Stimulated activated CD8-positive, alpha-beta memory T cell treated with anti-CD3 and anti-CD28 coated beads, Interleukin-15, amount 100 ng/mL, for 24 hours (primary cell): ENCODE measurements around the gene KDM2B.

Source experiments
- DNase-seq: peaks from one replicate; pipeline ENCODE4 v3.0.0-alpha.2; 2020; ENCODE audit warnings: low read depth

KDM2B gene

DNA sequence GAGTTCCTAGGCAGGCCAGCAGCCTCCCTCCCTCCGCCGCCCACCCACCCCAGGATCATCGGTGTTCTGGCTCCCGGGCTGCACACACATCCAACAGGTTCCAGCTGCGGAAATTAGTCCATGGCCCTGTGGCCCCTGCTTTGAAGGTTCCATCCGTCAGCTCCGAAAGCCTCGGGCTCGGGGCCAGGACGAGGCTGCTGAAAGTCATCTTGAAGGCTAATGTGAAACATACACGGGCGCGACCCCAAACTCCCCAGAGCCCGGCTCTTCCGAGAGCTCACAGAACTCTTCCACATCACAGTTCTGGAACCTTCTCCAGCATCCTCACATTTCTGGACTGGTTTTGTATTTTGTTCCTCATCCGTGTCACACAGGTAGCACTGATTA is 19.8 kb downstream of the KDM2B start:
- DNase-seq = no peak

DNA sequence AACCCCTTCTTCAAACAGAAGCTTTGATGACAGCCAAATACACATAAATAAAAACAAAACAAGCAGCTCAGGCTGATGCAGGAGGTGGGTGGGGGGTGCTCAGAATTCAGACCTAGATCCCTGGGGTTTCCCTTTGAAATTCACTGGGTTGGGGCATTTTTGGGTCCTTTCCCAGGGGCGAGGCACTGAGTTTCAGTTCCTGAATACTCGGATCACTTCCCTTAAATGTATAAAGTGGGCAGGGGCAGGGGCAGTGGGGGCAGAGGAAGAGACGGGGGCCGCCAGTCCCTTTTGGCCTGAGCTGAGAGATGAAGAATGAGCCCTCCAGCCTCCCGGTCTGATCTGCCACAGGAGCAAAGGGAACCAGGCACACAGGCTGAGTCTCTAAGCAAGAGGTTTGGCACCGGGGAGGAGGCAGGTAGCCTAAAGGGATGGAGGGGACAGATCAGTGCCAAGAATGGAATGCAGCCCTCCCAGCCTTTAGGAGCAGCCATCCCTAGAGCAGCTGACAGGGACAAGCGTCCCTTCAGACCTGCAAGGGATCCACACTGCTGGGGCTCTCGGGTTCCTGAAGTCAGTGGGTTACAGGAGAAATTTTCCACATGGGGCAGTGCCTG is 20.3 kb downstream of the KDM2B start:
- no peak for DNase-seq

DNA sequence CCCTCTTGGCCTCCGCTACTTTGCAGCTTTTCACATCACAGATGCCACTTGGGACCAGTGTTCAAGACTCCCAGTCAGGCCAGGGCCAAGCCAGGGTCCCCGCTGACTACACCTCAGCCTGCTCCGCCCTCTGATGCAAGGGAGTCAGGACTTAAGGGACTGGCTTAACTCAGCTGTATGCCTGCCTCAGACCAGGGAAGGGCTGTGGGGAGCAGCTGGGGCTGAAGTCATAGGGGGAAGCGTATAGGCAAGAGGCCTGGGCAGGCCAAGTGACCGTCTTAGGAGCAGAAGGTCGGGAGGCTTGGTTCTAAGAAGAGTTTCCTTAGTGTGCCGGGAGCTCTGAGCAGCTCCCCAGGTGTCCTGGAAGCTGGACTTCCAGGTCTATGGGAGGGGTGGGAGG is 21.9 kb downstream of the KDM2B start:
- no peak for DNase-seq

DNA sequence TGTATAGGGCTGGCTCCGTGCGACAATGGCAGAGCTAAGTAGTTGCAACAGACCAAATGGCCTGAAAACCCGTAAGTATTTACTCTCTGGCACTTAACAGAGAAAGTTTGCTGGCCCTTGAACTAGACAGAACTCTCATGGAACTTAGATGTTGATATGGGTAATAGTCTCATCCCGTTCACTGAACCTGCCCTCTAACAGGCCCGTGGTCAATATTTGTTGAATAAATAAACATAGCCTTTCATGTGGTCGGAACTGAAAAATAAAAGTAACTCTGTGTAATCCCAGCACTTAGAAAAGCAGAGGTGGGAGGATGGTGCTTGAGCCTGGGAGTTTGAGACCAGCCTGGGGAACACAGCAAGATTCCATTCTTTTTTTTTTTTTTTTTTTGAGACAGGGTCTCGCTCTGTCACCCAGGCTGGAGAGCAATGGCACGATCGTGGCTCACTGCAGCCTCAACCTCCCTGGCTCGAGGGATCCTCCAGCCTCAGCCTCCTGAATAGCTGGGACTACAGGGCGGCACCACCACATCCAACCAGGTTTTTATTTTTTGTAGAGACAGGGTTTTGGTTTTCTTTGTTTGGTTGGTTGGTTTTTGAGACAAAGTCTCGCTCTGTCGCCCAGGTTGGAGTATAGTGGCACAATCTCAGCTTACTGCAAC is 29.7 kb downstream of the KDM2B start:
- no peak for DNase-seq

DNA sequence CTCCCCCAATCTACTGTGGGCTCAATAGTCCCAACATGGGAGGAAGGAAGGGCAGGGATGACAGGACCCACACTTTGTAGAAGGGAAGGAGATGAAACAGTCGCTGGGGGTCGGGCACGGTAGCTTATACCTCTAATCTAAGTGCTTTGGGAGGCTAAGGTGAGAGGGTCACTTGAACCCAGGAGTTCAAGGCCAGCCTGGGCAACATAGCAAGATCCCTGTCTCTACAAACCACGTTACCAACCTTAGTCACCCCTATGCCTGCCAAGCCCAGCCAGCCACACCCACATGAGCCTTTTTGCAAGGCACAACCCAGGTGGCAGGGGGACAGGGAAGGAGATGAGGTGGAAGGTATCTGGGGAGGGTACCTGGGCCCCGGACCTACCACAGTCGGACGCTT is 31.7 kb downstream of the KDM2B start:
- no peak for DNase-seq

DNA sequence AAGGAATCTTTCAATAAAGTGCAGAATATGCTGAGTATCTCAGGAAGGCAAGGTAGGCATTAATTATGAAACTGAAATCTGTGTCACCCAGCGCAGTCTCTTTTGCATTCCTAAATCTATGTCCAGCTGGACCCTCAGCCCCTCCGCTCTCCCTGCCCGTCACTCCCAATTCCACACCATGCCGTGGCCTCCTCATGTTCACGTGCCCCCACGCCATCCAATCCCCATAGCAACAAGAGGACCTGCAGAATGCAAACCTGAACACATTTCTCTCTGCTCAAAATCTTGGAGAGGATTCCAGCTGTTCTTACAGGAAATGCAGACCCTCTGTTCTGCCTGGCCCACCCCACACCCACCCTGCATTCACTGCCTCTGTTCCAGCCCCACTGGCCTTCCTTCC is 35.3 kb downstream of the KDM2B start:
- no peak for DNase-seq

DNA sequence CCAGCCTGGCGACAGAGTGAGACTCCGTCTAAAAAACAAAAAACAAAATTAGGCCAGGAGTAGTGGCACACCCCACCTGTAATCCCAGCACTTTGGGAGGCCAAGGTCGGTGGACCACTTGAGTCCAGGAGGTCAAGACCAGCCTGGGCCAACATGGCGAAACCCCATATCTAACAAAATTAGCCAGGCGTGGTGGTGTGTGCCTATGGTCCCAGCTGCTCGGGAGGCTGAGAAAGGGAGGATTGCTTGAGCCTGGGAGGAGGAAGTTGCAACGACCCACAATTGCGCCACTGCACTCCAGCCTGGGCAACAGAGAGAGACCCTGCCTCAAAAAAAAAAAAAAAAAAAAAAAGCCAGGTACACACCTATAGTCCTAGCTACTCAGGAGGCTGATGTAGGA is 37.0 kb downstream of the KDM2B start:
- DNase-seq = no peak

DNA sequence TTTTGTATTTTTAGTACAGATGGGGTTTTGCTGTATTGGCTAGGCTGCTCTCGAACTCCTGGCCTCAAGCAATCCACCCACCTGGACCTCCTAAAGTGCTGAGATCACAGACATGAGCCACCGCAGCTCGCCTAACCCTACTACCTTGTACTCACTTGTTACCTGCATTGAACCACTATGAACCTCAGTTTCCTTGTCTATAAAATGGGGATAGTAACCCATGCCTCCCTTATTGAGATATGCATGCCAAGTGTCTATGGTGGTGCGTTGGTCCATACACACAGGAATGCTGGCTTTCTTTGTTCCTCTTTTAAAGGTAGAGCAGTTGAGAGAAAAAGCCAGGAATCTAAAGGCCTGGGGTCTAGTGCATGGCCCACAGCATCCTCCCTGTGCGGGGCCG is 40.9 kb downstream of the KDM2B start:
- no peak for DNase-seq

DNA sequence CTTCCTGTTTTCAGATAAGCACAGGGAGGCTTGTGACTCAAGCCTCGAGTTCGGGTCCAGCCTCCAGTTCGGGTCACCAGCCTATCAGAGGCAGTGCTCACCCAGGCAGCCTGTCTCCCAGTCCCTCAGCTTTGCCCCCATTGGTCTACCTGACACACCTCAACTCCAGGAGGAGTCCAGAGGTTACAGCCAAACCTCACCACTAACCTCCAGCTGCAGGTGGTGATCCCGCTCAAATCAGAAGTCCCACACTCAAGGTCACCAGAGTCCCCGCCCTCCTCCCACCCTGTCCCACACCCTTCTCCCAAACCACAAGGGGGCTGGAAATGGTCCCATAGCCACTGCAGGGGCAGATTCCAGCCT is 42.1 kb downstream of the KDM2B start:
- no peak for DNase-seq

DNA sequence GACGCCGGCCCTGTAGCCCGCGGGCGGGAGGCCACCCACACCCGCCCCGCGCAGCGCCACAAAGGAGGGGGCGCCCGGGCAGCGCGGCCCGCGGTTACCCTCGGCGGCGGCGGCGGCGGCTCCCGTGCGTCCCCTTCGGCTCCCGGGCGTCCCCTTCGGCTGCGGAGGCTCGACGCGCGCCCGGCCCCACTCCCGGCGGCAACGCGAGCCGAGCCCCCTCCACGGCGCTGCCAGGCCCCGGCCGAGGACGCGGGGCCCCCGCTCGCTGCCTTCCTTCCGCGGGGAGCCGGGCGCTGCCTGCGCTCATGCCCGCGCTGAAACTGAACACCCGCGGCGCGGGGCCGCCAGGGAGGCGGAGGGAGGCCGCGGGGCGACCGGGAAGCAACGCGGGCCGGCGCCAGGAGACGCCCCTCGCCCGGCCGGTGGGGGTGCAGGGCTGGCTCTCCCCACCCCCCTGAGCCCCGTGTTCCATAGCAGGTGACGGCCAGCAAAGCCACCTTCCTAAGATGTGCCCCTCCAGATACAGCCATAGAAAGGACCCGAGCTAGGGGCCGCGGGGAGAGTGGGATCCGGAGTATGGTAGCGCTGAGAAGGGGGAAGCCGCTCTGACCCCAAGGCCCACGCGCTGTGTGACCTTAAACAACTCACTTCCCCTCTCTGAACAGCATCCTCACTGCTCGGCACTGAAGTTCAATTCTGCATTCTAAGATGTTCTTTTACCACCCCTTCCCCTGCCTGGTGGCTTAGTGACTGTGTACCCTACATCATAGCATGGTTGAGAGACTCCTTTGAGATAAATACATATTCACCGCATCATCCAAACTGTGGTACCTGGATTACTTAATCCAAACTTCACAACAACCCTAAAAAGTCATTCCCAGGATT is 42.8 kb downstream of the KDM2B start:
- DNase-seq = no peak

DNA sequence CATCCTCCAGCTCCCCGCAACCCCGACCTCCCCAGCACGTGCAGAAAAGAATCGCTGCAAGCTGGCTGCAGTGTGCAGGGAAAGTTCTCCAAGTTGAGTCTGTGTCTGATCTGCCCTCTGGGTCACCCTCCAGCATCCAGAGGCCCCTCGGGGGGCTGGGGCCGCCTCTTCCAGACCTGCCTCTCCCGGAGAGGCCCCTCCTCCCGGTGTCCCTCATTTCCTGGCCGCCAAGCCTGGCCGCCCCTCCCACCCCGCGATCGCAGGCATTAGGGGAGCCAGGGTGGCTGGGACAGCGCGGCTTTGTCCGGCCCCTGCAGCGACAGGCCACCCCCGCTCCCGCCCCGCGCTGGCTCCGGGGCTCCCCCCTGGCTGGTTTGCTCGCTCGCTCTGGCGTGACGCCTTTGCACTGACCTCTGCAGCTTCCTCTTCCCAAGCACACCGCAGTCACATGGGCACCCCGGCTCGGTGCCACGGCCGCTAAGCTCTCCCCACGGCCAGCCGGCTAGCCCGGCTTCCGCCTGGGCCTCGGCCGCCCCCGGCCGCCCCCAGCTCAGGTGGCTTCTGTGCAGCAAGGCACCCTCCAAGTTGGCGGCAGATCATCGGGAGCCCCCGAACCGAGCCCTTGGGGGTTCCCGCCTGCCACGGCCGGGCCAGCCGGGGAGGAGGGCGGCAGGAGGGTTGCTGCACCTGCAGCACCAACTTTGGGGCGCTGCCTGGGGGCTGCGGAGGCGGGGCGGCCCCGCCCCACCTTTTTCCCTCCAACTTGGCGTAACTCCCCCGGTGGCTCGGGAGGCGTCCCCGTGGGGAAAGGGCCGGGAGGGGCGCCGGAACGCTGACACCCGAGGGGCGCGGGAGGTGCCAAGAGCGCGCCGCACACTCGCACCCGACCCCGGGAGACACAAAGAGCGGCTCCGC is 43.7 kb downstream of the KDM2B start:
- peak; percentile 22 for DNase-seq

DNA sequence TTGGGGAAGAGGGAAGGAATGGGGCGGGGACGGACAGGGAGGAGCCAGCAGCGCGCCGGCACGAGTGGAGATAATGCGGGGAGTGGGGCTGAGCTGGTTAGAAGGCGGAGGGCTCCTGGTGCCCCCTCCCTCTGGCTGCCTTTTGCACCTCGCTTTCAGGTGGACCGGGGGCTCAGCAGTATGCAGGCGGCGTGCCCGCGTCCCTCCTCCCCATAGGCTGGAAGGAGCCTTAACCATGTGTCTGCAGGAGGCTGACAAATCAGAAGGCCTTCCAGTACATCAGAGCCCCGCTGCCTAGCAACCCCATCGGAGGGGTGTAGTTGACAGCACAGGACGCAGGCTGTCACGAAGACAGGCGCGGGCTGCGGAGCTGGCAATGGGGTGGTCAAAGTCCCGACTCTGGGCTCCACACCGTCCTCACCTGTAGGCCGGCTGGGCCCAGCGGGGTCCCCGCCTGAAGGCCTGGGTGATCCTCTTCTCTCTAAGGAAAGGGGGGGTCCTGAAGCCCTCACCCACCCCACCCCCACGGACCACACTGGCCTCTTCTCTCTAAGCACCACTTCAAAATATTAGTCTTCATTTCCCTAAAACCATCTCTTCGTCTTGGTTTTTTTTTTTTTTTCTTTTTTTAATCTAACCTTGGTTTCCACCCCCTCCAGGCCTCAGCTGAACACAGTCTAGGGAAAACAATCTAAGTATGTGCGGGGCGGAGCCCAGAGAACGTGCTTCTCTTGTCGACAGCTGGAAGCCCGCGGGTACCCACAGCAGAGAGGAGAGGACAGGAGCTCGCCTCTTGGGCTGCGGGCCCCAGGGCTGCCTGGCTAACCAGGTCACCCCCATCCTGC is 44.5 kb downstream of the KDM2B start:
- peak; percentile 23 for DNase-seq

DNA sequence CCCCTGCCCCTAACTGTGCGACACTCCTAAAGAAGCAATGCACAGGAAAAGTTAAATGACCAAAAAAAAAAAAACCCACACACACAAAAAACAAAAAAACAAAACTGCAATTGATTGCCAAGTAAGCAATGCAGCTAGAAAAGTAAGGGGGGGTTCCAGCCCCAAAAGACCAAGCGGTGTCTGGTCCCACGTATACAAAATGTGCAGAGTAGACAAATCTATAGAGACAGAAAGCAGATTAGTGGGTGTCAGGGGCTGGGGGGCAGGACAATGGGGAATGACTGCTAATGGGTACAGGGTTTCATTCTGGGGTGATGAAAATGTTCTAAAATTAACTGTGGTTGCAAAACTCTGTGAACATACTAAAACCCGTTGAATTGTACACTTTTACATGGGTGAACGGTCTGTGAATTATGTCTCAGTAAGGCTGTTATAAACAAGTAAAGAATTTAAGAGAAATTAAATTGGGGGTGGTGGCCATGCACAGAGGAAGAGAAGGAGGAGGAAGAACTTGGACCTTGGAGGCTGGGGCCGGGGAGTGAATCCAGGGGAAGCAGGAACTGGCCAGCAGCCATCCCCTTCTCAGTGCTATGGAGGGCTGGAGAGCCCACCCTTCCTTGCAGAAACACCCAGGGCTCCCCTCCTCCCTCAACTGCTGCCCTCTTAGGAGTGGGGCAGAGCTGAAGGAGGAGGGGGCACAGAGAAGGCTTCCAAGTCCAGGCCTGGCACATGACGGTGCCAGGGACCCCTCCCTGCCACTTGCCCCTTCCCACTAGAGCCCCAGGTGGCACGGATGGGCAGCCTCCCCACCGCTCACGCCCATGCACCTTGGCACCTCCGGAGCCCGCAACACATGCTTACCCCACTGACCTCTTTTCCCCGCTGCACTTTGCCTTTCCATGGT is 45.4 kb downstream of the KDM2B start:
- DNase-seq = no peak

DNA sequence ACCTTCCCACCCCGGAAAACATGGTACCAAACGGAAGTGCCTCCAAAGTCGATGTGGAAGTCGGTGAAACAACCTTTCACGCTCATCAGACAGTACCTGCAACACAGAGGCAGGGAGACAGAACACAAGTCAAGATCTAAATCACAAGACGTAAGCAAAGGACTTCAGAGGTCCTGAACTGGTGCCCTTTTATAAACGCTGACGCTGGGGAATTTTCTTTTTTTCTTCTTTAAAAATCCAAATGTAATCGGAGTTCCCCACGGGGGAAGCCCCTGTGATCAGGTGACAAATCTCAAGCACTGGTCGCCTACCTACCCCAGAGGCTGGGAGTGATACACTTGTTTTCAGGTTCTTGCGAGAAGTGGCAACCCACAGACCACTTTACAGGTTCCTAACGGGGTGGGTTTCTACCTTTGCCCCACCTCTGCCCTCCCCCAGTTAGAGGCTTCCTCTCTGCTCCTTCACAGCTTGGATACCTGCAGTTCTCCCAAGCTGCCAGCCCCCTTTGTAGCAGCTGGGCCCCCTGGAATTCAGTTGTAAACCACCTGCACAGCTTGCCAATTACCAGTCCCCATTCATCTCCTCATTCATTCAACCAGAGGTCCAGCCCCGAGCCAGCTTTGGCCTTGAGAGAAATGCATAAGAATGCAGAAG is 46.2 kb downstream of the KDM2B start:
- DNase-seq = no peak

DNA sequence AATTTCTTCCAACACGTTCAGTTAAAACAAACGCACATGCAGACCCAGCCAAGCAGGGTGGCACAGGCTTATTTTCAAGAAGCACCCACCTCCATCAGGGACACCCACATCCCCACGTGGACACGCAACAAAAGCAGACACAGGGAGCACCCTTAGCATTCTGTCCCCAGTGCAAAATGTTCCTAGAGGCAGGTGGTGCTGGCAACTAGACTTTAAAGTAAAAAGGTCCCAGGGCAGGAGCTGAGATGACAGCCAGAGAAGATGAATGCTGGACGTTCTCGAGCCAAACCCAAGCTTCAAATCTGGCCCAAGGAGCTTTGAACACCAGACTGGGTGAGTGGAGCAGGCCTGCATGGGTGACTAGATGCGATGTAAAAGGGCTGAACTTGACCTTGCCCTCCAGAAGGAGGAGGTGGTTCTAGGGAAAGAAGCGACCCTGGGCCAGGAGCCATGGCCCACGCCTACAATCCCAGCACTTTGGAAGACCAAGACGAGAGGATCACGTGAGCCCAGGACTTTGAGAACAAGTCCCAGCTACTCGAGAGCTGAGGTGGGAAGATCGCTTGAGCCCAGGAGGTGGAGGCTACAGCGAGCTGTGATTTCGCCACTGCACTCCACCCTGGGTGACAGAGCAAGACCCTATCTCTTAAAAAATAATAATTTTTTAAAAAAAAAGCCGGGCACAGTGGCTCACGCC is 47.3 kb downstream of the KDM2B start:
- no peak for DNase-seq

DNA sequence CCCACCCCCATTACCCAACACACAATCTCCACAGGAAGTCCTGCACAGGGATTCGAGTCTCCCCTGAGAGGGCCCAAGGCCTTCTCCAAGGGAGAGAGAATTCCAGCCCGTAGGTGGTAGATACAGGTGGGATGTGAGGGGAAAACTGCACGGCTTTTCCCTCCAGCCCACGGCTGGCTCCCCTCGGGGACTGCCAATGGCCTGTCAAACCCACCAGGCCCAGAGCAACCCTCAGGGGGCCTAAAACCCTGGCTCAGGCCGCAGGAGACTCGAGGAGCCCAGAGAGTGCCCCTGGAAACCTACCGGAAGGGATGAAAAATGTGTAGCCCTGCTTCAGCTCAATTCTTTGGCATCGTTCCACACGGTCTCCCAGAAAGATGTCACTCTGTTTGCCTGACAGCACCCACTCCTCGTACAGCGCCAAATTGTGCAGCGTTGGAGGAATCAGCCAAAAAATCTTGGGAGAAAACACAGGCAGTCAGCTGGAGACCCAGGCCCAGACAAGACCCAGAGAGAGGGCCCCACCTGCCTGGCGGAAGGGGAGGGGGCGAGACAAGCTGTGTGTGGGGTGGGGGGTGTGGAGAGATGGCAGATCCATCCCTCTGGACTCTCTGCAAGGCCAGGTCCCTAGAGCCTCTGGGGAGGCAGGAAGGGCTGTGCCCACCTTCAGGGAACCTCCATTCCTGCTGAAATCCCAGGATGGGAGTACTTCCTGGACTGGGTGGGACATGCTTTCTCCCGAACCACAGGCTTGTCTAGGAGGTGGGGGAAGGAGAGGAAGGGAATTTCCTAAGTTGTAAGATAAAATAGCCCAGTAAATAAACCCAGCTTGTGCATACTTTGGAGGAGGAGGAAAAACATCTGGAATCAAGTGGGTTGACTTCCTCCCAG is 48.1 kb downstream of the KDM2B start:
- DNase-seq = no peak

DNA sequence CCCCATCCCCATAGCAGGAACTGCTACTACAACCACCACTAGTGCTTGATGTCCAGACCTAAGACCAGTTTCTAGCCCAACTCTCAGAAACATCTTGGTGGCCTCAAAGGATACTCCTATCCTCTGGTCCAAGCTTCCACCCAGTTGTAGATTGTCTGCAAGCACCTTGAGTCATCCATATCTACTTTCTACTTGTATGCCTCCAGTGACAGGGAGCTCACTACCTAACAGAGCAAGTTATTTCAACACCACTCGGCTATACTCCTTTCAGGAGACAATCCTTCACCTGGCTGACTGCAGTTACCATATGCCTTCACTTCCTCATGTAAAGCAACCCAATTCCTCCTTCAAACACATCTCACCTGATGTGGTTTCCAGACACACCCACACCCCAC is 49.5 kb downstream of the KDM2B start:
- no peak for DNase-seq
